GM19099 (cell line): Measurements from ENCODE around the gene MTG2.

Source experiments
- POLR2A ChIP-seq: IDR thresholded peaks from 3 replicates; pipeline ENCODE4 v1.6.1; 2011; ENCODE audit warnings: low read depth; ENCODE audit not compliant: insufficient read length; ENCODE audit errors: extremely low read depth

MTG2 gene

DNA sequence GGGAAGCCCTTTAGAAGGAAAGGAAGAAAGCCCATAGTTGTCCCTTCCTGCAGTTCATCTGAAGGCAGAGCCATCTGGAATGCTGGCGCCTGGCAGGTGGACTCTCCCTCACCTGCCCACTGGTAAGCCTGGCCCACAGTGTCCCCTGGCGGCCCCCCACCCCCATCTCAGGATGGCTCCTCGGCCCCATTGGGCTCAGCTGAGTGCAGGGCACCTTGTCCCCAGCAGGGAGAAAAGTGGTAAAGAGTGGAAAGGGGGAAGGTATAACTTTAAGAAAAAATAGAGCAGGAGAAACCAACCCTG is 26.6 kb upstream of the MTG2 start:
- no peak for TF ChIP-seq POLR2A

DNA sequence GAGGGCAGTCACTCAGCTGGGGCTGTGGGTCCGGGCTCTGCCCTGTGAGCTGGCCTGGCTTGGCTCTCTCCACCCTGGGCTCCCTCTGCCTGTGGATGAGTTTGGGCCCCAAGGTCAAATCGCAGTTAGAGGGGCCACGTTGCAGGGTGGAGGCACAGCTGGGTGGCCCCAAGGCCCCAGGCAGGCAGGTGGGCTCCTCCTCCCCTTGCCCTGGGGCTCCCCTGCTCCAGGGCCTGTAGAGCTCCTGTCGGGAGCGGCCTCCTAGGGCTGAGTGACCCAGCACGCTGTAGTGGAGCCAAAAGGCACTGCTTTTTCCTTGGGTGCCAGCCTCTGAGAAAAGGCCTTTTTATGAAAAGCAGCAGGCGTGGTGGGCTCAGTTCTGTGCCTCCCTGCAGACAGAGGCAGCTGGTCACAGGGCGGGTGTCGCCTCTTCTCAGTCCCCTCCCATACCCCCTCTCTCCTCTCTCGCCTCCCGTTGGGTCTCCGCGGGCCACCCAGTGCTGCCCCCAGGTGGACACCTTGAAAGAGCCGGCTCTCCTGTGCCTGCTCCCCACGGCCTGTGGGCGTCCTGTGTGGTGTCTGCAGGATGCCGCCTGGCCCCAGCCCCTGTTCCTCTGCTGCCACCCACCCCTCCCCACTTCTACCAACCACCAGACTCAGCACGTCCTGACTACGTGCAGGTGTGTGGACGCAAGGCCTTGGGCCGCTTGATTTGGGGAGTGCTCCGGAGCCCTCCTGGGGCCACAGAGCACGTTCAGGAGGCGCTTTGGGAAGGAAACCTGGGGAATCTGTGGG is 26.0 kb upstream of the MTG2 start:
- no peak for TF ChIP-seq POLR2A

DNA sequence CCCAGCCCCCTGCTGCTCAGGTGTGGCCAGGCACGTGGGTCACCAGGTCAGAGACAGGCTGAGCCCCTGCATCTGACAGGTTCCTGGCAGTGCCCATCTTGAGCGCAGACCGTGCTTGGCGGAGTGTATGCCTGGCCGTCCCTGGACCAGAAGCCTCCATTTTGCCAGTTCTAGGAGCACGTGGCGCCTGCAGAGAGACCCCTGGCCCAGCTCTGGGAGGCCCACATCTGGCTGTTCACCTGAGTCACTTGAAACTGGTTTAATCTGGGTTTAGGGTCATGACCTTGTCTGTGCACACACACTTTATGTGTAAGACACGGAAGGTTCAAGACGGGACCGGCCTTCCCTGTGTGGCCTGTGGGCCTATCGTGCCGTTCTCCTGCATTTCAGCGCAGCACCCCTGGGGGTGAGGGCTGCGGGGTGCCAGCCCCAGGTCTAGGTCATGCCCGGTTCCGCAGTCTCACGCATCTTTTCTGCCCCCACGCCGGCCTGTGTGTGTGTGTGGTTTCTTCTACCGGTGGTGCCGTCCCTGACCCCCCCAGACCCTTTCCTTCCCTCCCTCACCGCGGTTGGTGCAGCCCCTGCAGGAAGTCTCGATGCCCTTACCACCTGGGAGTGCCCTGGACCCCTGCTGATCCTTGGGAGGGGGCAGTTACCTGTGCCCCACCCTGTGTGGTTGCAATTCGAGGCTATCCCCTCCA is 25.3 kb upstream of the MTG2 start:
- TF ChIP-seq POLR2A = no peak

DNA sequence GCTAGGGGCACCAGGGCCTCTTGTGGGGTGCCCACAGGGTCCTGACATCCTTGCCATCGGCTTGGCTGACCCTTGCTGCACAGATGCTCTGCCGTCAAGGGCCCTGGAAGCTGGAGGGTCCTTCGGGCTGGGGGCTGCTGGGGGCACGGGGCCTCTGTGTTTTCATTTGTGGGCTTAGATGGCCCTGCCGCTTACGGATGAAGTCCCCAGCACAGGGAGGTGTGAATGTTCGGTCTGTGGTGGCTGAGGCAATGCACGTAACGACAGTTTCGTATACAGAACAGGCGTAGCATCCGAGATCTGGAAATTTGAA is 24.8 kb upstream of the MTG2 start:
- no peak for TF ChIP-seq POLR2A

DNA sequence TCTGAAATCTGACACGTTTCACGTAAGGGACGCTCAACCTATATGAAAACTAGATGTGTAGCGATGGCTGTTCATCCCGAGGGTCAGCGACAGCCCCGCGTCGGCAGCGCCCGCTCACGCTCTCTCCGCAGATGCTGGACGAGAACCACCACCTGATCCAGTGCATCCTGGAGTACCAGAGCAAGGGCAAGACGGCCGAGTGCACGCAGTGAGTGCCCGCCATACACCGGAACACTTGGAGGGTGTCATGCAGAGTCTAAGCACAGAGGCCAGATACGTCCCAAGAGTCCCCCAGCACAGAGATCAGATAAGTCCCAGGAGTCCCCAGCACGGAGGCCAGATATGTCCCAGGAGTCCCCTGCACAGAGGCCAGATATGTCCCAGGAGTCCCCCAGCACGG is 24.3 kb upstream of the MTG2 start:
- TF ChIP-seq POLR2A = no peak

DNA sequence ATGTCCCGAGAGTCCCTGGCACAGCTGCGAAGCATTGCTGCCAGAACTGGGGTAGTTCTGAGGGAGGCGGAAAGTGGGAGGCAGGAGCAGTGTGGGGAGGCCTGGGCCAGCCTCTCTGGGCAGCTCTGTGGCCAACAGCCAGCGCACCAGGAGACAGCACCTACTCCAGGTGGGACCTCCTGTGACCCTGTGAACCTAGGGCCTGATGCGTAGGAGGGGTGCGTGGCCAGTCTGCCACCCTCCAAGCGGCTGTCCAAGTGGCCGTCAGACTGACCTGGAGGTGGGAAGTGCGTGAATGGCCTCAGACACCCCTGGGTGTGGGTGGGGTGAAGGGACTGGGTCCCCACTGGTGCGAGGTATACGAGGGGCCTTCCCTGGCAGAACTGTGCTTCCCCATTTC is 23.8 kb upstream of the MTG2 start:
- TF ChIP-seq POLR2A = no peak

DNA sequence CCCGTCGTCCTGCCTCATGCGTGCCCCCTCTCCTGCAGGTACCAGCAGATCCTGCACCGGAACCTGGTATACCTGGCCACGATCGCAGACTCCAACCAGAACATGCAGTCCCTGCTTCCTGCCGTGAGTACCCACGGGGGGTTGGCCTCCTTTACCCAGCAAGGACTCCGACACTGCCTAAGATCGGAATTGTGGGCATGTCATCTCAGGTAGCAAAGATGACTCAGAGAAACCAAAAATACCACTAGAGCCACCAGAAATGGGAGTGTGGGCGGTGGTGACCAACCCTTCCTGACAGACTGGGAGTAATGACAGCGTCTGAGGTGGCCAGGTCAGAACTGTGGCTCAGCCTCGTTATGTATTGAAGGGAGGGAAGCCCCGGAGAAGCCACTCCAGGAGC is 23.0 kb upstream of the MTG2 start:
- no peak for TF ChIP-seq POLR2A

DNA sequence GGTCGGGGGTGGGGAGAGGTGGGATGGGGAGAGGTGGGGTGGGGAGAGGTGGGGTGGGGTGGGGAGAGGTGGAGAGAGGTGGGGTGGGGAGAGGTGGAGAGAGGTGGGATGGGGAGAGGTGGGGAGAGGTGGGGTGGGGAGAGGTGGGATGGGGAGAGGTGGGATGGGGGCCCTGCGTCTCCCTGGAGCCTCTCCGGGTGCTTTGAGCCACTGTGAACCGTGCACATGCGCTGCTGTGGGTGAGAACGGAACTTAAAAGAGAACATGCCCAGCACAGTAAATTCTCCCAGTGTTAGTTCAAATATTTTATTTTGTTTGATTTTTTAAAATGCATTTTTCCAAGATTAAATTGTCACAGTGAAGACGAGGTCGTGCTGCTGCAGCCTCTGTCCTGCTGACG is 22.6 kb upstream of the MTG2 start:
- no peak for TF ChIP-seq POLR2A

DNA sequence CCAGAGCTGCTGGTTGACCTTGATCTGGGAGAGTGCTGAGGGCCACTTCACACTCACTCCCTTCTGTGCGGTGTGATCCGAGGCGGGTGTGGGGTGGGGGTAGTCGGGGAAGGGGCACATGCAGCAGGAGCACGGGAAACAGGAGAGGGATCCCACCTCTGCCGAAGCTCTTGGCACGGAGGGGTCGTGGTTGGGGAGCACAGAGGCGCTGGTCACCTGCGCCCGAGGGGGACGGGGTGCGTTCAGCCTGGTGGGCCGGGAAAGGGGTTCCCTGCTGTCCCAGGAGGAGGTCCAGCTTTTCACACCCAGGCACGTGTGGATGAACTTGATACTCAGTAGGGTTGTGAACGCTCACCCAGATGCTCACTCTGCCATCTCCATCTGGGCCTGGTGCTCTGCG is 22.0 kb upstream of the MTG2 start:
- no peak for TF ChIP-seq POLR2A

DNA sequence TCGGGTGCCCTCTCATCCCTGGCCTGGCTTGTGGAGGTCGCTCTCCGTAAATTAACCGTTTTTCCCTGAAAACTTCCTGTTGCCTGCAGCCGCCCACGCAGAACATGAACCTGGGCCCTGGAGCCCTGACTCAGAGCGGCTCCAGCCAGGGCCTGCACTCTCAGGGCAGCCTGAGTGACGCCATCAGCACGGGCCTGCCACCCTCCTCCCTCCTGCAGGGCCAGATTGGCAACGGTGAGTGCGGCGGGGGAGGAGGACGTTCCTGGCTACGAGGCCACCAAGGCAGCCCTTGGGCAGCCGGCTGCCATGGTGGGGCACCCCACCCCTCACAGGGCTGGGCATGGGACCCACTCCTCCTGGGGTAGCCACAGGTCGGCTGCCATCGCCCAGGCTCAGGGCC is 21.5 kb upstream of the MTG2 start:
- TF ChIP-seq POLR2A = no peak

DNA sequence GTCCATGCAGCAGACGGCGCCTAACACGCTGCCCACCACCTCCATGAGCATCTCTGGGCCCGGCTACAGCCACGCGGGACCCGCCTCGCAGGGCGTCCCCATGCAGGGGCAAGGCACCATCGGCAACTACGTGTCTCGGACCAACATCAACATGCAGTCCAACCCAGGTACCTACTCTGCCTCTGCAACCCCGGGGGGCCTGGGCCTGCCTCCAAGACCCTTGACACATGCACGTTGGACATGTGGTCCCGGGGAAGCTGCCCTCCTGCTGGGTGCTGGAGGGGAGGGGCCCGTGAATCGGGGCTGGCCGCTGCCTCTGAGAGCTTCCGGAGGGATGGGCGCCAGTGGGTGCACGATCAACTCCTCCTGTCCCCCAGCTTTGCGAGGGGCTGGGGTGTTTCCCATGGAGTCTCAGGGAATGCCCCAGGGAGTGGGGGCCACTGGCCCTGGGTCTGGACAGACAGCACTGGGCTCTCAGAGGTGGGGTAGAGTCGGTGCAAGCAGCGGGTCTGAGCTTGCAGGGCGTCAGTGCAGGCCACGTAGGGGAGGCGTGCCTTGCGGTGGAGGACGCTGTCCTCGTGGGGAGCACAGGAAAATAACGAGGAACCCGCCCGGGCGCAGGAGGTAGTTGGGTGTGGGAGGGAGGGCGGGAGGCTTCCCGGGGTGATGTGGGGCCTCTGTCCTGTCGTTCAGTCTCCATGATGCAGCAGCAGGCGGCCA is 19.9 kb upstream of the MTG2 start:
- no peak for TF ChIP-seq POLR2A

DNA sequence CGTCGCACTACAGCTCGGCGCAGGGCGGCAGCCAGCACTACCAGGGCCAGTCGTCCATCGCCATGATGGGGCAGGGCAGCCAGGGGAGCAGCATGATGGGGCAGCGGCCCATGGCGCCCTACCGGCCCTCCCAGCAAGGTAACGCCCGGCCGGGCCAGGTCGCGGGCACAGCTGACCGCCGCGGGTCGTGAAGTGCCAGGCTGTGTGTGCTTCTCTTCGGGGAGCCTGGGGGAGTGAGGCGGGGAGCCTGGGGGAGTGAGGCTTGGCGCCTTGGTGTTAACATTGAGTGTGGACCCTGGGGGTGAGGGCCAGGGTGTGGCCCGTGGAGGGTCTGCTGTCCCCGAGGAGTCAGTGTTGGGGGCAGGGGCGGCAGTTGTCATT is 19.4 kb upstream of the MTG2 start:
- no peak for TF ChIP-seq POLR2A

DNA sequence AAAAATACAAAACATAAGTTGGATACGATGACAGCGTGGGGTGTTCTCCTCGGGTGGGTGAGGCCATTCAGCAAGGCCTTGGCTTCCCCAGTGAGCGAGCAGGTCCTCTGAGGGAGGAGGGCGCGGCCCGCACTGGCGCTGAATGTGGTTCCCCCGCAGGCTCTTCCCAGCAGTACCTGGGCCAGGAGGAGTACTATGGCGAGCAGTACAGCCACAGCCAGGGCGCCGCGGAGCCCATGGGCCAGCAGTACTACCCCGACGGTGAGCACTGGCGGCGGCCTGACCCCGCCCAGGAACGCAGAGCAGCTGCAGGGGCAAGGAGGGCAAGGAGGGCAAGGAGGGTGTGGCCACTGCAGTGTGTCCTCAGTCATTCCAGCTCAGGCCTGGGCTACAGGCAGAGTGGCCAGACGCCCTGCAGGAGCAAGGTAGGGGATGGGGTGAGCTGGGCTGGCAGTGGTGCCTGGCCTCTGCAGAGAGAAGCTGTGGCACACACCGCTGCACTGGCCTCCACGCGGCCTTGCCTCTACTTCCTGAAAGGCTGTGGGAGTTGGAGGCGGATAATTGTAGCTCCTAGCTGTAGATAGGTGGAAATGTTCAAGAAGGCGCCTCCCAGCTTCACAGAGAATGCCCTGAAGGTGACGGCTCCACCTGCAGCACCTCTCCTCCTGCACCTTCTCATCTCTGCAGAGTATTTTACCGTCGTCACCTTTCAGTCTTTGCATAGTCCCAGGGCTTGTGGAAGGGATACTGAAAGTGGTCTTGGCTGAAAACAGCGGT is 18.7 kb upstream of the MTG2 start:
- TF ChIP-seq POLR2A = no peak

DNA sequence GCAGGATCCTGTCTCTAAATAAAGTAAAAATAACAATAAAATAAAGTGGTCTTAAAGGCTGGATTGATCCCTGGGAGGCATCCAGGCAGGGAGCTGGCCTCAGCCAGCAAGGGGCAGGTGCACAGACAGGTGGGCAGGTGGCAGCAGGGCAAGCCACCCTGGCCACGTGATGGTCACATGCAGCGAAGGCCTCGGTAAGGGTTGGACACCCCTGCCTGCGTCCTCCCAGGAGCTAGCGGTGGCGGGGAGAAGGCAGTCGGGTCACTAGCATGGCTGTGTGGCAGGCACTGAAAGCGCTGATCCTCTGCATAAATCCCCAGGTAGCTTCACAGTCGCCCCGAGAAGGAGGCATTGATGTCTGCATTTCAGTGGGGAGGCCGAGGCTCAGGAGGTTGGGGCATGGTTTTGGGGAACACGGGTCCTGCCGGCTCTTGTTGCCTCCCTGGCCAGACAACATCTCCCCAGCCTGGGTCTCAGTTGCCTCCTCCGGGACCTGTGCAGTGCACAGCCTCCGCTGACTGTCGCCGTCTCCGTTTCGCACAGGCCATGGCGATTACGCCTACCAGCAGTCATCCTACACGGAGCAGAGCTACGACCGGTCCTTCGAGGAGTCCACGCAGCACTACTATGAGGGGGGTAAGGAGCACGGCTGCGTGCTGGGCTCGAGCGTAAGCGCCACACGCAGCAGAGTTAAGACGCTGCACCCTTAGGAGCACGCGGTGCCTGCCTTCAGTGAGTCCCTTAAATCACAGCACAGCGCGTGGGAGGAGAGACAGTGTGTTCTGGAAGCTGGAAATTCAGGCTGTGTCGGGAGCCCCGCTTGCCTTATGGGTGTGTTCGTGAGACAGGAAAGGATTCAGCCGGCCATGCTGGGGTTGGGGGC is 17.7 kb upstream of the MTG2 start:
- TF ChIP-seq POLR2A = no peak
